Activated naive CD4-positive, alpha-beta T cell treated with anti-CD3 and anti-CD28 coated beads, Interleukin-2, amount 50 U/mL, for 16 hours (primary cell): ENCODE measurements around the gene NUFIP1.
"Not testable (repeated sequence)": the region's sequence is repeated elsewhere in the genome, so short reads cannot be mapped to it uniquely, and the experiment has no call there.

ENCODE experiments used
- DNase-seq: peaks from one replicate; pipeline ENCODE4 v3.0.0-alpha.2; 2020

NUFIP1 gene

GRCh38 chr13:44969551-44970484 lies 19.5 kb downstream of the NUFIP1 start:
- DNase-seq: no peak

- no peak for DNase-seq
Measured at GRCh38 chr13:44968434-44968815, 20.8 kb downstream of the NUFIP1 start.

GRCh38 chr13:44967704-44968433 lies 21.4 kb downstream of the NUFIP1 start:
- DNase-seq: no peak

- no peak for DNase-seq
Measured at GRCh38 chr13:44961997-44962396, 27.3 kb downstream of the NUFIP1 start.

GRCh38 chr13:44955406-44955805 lies 33.9 kb downstream of the NUFIP1 start:
- no peak for DNase-seq

- no peak for DNase-seq
Measured at GRCh38 chr13:44954224-44954623, 35.0 kb downstream of the NUFIP1 start.

- DNase-seq: no peak
Measured at GRCh38 chr13:44952671-44953070, 36.6 kb downstream of the NUFIP1 start.

GRCh38 chr13:44951184-44951583 lies 38.1 kb downstream of the NUFIP1 start:
- DNase-seq: no peak

GRCh38 chr13:44943411-44943810 lies 45.9 kb downstream of the NUFIP1 start:
- DNase-seq: not testable (repeated sequence)

GRCh38 chr13:44938854-44939253 lies 50.4 kb downstream of the NUFIP1 start:
- no peak for DNase-seq

GRCh38 chr13:44936246-44936645 lies 53.0 kb downstream of the NUFIP1 start:
- DNase-seq: no peak

GRCh38 chr13:44934724-44935123 lies 54.5 kb downstream of the NUFIP1 start:
- no peak for DNase-seq

GRCh38 chr13:44932850-44933251 lies 56.4 kb downstream of the NUFIP1 start:
- no peak for DNase-seq

- no peak for DNase-seq
Measured at GRCh38 chr13:44932171-44932849, 57.0 kb downstream of the NUFIP1 start.

GRCh38 chr13:44930963-44931623 lies 58.2 kb downstream of the NUFIP1 start:
- no peak for DNase-seq

- no peak for DNase-seq
Measured at GRCh38 chr13:44930280-44930679, 59.0 kb downstream of the NUFIP1 start.

GRCh38 chr13:44929692-44930091 lies 59.6 kb downstream of the NUFIP1 start:
- DNase-seq: no peak

GRCh38 chr13:44927968-44928367 lies 61.3 kb downstream of the NUFIP1 start:
- DNase-seq: no peak

GRCh38 chr13:44921931-44922758 lies 67.1 kb downstream of the NUFIP1 start:
- DNase-seq: no peak

- no peak for DNase-seq
Measured at GRCh38 chr13:44921246-44921877, 67.9 kb downstream of the NUFIP1 start.

GRCh38 chr13:44920013-44920412 lies 69.3 kb downstream of the NUFIP1 start:
- DNase-seq: no peak
